GM19043 (cell line): Measurements from ENCODE around the gene KCNT2.

Experiments
- ATAC-seq: cut with Tn5 transposase; IDR thresholded peaks from one replicate; pipeline ENCODE4 v1.9.1; 2021; ENCODE audit warnings: low read depth; ENCODE audit not compliant: unreplicated experiment

KCNT2 gene

DNA sequence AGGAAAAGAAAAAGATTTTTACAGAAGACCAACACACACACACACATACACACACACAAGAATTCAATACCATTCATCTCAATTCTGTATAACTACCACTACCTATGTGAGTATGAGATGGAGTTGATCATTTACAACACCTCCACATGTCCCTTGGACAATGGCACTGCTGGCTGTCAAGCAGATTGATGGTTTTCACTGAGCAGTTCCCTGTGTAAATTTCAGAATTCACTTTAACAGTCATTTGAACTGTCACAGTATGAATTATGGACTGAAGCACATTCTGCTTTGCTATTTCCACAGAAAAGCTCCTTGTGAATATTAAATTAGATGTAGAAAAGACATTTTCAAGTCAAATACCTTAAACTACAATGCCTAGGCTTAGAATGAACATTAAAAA is 14.3 kb downstream of the KCNT2 start:
- no peak for ATAC-seq

DNA sequence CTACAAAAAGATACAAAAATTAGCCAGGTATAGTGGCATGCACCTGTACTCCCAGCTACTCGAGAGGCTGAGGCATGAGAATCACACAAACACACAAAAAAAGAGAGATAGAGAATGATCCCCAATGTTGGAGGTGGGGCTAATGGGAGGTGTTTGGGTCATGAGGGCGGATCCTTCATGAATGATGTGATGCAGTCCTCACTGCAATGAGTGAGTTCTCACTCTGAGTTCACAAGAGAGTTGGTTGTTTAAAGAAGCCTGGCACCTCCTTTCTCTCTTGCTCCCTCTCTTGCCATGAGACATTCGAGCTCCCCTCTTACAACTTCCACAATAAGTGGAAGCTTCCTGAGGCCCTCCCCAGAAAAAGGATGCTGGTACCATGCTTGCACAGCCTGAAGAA is 17.3 kb downstream of the KCNT2 start:
- no peak for ATAC-seq

DNA sequence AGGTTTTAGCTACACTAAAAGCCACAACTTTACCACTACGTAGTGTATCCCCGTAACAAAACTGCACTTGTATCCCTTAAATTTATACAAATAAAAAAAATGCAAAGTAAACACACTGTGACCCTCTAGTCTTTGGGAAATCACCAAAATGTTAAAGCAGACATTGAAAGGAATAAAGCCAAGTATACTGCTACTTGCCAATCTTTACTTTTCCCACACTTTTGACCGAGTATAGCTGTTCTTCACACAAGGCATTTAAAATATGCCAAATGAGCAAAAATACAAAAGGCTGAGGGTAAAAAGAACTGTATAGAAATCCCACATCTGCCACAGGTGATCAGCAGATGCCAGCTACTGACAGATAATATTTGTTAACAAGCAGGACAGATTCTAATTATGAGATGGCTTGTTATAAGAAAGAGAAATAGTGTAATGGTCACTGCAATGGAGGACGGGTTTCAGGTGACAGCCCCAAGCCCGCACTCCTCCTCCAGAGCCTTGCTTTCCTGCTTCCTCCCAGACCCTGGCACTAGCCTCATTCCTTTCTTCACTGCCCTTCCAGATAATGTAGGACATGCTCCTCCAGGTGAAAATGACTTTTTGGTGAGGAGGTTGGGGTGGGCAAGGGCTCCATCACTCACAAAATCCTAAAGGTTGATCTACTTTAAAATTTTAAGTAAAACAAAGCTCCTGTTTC is 18.1 kb downstream of the KCNT2 start:
- no peak for ATAC-seq

DNA sequence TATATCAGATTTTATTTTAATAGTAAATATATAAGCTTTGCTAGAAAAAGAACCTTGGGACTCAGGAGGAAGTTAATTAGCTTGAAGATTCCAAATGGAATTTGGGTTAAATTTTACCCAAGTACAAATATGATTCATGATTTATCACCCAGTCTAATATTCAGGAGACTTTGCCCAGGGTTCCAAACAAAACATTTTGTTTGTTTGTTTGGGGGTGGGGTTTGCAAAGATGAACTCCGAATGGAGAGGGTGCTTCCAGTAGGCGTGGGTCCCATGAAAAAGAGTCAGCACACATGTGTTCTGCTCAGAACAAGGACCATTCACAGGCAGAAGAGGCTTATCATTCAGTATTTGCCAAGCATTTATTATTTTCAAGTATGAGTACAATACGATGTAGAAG is 23.5 kb downstream of the KCNT2 start:
- no peak for ATAC-seq

- ATAC-seq = no peak
Observed at GRCh38 chr1:196577386-196577785, 30.9 kb downstream of the KCNT2 start.

GRCh38 chr1:196573226-196573625 is 35.0 kb downstream of the KCNT2 start:
- no peak for ATAC-seq

GRCh38 chr1:196567238-196567637 is 41.0 kb downstream of the KCNT2 start:
- ATAC-seq = no peak

- no peak for ATAC-seq
Observed at GRCh38 chr1:196563768-196564167, 44.5 kb downstream of the KCNT2 start.

DNA sequence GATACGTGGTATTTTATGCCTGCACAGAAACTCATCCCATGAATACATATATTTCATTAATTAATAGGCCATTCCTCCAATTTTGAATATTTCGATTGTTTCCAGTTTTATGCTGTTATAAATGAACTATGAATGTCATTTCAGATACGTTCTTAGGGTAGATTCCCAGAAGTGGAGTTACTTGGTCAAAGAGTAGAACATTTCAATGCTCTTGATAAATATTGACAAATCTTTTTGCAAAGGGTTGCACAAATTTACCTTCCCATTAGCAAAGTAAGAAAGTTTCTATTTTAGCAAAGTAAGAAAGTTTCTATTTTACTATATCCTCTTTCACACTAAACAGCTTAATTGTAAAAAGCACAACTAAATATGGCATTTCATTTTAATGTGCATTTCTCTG is 48.9 kb downstream of the KCNT2 start:
- no peak for ATAC-seq

DNA sequence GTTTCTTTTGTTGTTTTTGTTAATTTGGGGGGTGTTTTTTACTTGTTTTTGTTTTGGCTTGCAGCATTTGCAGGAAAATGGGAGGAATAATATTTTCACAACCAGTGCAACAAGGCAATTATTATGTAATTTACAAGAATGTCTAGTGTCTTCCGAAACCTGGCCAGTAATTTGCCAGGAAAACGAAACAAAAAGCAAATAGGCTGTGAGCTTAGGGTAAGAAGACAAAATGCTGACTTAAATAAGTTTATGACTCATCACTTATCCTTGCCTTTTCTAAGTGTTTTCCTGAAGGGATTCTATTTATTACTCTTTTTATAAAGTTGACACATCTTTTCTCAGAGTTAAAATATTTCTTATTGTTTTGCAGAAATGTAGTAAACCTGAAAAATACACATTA is 49.8 kb downstream of the KCNT2 start:
- ATAC-seq = no peak

GRCh38 chr1:196557797-196558196 is 50.4 kb downstream of the KCNT2 start:
- no peak for ATAC-seq

- no peak for ATAC-seq
Observed at GRCh38 chr1:196550731-196551130, 57.5 kb downstream of the KCNT2 start.

- no peak for ATAC-seq
Observed at GRCh38 chr1:196546272-196547111, 61.7 kb downstream of the KCNT2 start.

- ATAC-seq = no peak
Observed at GRCh38 chr1:196545222-196545621, 63.0 kb downstream of the KCNT2 start.

- ATAC-seq = no peak
Observed at GRCh38 chr1:196544617-196545016, 63.6 kb downstream of the KCNT2 start.

- ATAC-seq = no peak
Observed at GRCh38 chr1:196543833-196544232, 64.4 kb downstream of the KCNT2 start.

GRCh38 chr1:196538473-196538872 is 69.8 kb downstream of the KCNT2 start:
- no peak for ATAC-seq

DNA sequence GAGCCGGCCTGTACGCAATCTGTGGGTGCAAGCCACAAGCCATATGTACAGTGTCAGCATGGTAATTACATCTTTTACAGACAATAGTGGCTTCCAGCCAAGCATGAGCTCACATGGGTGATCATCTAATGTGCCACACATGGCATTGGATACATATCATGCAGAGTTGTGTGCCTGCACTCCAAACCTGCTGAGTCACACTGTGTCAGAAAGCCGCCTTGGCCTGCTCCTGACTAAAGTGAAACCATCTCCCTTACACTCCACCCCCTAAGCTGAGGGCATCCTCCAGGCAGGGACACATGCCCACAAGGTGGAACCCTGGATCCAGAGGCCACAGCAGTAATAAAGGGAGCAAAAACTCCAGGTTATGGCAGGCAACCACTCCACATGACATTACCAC is 72.5 kb downstream of the KCNT2 start:
- ATAC-seq = no peak

GRCh38 chr1:196531737-196532524 is 76.3 kb downstream of the KCNT2 start:
- no peak for ATAC-seq

DNA sequence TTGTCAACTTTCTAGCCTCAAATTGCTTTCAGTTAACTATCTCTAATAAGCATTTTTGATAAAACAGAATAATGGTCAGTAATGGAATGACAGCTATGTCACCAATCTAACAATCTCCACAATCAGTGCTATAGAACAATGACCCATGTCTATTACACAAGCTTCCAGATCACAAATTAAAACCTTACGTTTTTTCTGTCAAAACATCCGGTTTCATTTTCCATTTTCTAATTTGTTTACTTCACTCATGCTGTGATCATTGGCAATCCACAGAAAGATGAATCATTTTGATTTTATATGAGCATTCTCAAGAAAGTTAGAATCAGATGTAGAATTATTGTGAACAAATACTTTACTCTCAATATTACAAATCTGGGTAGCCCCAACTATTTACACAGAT is 80.3 kb downstream of the KCNT2 start:
- ATAC-seq = no peak
